ENCODE measurements around the gene RPP25L.

Gene RPP25L

GRCh38 chr9:34634551-34635248, 22.8 kb upstream of the RPP25L start:
- Histone ChIP-seq H3K4me3 (ENCODE audit: low read depth, low read length) (no peak overlapping the region), H3K4me1 (peaks cover 5% of the 10 kb centered on the region), H3K36me3 (peaks cover 10% of the 10 kb centered on the region), H3K27me3 (peaks cover 9% of the 10 kb centered on the region), H3K9me3 (no peaks in the 10 kb centered on the region)
- no peak for DNase-seq
- TF ChIP-seq, protein P1, sequence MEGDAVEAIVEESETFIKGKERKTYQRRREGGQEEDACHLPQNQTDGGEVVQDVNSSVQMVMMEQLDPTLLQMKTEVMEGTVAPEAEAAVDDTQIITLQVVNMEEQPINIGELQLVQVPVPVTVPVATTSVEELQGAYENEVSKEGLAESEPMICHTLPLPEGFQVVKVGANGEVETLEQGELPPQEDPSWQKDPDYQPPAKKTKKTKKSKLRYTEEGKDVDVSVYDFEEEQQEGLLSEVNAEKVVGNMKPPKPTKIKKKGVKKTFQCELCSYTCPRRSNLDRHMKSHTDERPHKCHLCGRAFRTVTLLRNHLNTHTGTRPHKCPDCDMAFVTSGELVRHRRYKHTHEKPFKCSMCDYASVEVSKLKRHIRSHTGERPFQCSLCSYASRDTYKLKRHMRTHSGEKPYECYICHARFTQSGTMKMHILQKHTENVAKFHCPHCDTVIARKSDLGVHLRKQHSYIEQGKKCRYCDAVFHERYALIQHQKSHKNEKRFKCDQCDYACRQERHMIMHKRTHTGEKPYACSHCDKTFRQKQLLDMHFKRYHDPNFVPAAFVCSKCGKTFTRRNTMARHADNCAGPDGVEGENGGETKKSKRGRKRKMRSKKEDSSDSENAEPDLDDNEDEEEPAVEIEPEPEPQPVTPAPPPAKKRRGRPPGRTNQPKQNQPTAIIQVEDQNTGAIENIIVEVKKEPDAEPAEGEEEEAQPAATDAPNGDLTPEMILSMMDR (IDR thresholded peaks at IDR 0.05; ENCODE audit: low read depth, low read length) = no peak

DNA sequence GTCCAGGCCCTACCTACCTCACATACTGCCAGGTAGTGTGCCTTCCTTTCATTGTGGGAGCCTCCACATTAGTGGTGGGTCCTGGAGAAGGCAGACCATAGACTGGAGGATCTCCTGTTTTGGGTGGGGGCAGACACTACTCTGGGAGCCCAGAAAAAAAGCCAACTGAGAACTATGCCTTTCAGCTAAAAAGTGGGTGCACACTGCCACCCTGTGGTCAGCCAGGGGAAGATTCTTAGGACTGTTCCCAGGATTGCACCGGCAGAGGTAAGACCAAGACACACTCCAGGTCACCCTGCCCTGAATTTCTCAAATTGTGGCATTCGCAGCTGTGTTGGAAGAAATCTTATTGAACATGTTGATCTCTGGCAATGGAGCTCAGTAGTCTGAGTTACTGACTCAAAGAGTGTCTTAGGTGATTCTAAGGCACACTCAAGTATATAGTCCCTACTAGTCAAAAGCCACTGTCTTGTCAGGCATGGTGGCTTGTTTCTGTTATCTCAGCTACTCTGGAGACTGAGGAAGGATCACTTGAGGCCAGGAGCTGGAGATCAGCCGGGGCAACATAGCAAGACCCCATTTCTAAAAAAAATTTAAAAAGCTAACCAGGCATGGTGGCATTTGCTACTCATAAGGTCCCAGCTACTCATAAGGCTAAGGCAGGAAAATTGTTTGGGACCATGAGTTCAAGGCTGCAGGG, 22.1 kb upstream of the RPP25L start:
- TF ChIP-seq, protein P1 (IDR thresholded peaks at IDR 0.05; ENCODE audit: low read depth, low read length) = peak; percentile 89
- peaks cover 16% of the 10 kb centered on the region for H3K27me3 ChIP-seq
- no peaks in the 10 kb centered on the region for H3K9me3 ChIP-seq
- H3K4me1 ChIP-seq = peaks cover 5% of the 10 kb centered on the region
- H3K4me3 ChIP-seq (ENCODE audit: low read depth, low read length) = no peak overlapping the region
- H3K36me3 ChIP-seq = peaks cover 10% of the 10 kb centered on the region
- DNase-seq = peak; percentile 76

- H3K4me1 ChIP-seq = peaks cover 3% of the 10 kb centered on the region
- peaks cover 25% of the 10 kb centered on the region for H3K27me3 ChIP-seq
- H3K36me3 ChIP-seq = peaks cover 10% of the 10 kb centered on the region
- no peaks in the 10 kb centered on the region for H3K9me3 ChIP-seq
- TF ChIP-seq, protein P1 (IDR thresholded peaks at IDR 0.05; ENCODE audit: low read depth, low read length) = no peak
- no peak overlapping the region for H3K4me3 ChIP-seq (ENCODE audit: low read depth, low read length)
- no peak for DNase-seq
Measured at GRCh38 chr9:34633166-34633565, 21.3 kb upstream of the RPP25L start.

GRCh38 chr9:34630402-34631154, 18.7 kb upstream of the RPP25L start:
- peaks cover 7% of the 10 kb centered on the region for H3K36me3 ChIP-seq
- peaks cover 45% of the 10 kb centered on the region for H3K27me3 ChIP-seq
- no peaks in the 10 kb centered on the region for H3K9me3 ChIP-seq
- TF ChIP-seq, protein P1 (IDR thresholded peaks at IDR 0.05; ENCODE audit: low read depth, low read length) = no peak
- DNase-seq = no peak
- no peaks in the 10 kb centered on the region; the same call in 1 of the 2 replicates for H3K4me1 ChIP-seq
- no peak overlapping the region for H3K4me3 ChIP-seq (ENCODE audit: low read depth, low read length)

- H3K4me3 ChIP-seq (ENCODE audit: low read depth, low read length) = no peak overlapping the region
- TF ChIP-seq, protein P1 (IDR thresholded peaks at IDR 0.05; ENCODE audit: low read depth, low read length) = no peak
- DNase-seq = no peak
- H3K36me3 ChIP-seq = no peaks in the 10 kb centered on the region
- no peaks in the 10 kb centered on the region; the same call in 1 of the 2 replicates for H3K4me1 ChIP-seq
- H3K27me3 ChIP-seq = peaks cover 45% of the 10 kb centered on the region
- H3K9me3 ChIP-seq = no peaks in the 10 kb centered on the region
Measured at GRCh38 chr9:34629491-34629808, 17.6 kb upstream of the RPP25L start.

Measured in BE2C (cell line).